ENCODE data around the gene MMD. TPM values are rescaled to one million over a fixed set of nuclear protein-coding genes. Genes with fewer than 3 reads are reported as not detected.

Gene MMD
- total RNA-seq, 1 experiment from 2014 or later: 26.9 TPM

Other genes with a start within 250 kb of the MMD start
- gene HLF, start 156.9 kb downstream of the MMD start, total RNA-seq (2021; ENCODE audit: unreplicated experiment): 0.13 TPM
- not detected for gene SMIM36, start 89.6 kb upstream of the MMD start, total RNA-seq (2021; ENCODE audit: unreplicated experiment)